ENCODE data around the gene CLSTN2.

GRCh38 chr3:140603766-140604165 is 668.8 kb downstream of the CLSTN2 start:
- TF ChIP-seq FOXA1 (IDR thresholded peaks at IDR 0.05) (no peak), NFRKB (IDR thresholded peaks at IDR 0.05) (no peak), CTBP1 (IDR thresholded peaks at IDR 0.05; ENCODE audit: borderline replicate concordance) (no peak), SUZ12 (IDR thresholded peaks at IDR 0.05) (no peak), FOXK2 (IDR thresholded peaks at IDR 0.05) (no peak), TARDBP (IDR thresholded peaks at IDR 0.05) (no peak), LEF1 (IDR thresholded peaks at IDR 0.05; ENCODE audit: borderline replicate concordance) (no peak), FOXM1 (IDR thresholded peaks at IDR 0.05; ENCODE audit: borderline replicate concordance) (no peak), SP1 (IDR thresholded peaks at IDR 0.05) (no peak), ELF4 (IDR thresholded peaks at IDR 0.05) (no peak), L3MBTL2 (conservative IDR thresholded peaks at IDR 0.05) (no peak), PKNOX1 (IDR thresholded peaks at IDR 0.05) (no peak)

Measured in HEK293T (cell line).